A549 (cell line): ENCODE data around the gene MAGI2.

ENCODE experiments used
- EHMT2 ChIP-seq: fragments of 200-600 bp; sonication (generic); IDR thresholded peaks from 2 replicates; pipeline ENCODE4 v1.6.1; 2016; ENCODE audit warnings: antibody characterized with exemption, low read depth, mild to moderate bottlenecking, moderate library complexity
- EP300 ChIP-seq, 2 experiments: fragments of >200 bp; sonication (Bioruptor Twin); formaldehyde crosslinking; IDR thresholded peaks; 2 replicates in 1 of 2; 3 replicates in 1 of 2; pipeline ENCODE4 v1.6.1; 2016 to 2017
- NFE2L2 ChIP-seq: fragments of 150-350 bp; conservative IDR thresholded peaks from 2 replicates; pipeline ENCODE4 v1.6.1; 2014; ENCODE audit warnings: low read length
- PBX3 ChIP-seq: IDR thresholded peaks from 2 replicates; pipeline ENCODE4 v1.6.1; 2012

- TF ChIP-seq EP300 (IDR thresholded peaks at IDR 0.05) (no peak), NFE2L2 (no peak), PBX3 (no peak), EHMT2 (no peak)
These were observed 77.0 kb downstream of the MAGI2 start for GRCh38 chr7:79376299-79377025.
